ENCODE results near the gene GRM3.

GRM3 gene

DNA sequence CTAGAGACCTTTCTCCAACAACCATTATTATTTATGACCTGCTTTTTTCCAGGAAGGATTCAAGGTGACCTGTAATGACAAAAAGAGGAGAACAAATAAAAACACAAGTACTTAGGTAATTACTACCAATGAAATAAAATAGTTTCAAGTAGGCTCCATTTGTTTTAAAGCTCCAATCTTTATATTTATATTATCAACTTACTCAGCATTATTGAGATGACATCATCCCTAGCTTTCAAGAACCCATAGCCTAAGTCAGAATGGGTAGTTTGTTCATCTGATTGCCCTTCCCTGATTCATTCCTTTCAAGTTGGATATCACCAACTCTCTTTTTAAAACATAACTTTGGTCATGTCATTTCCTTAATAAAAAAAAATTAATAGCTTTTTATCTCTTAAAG is 131.5 kb downstream of the GRM3 start:
- H3K27ac Mint-ChIP-seq (ENCODE audit: low read depth) = no peak overlapping the region
- H3K9me3 Mint-ChIP-seq = no peaks in the 10 kb centered on the region
- no peaks in the 10 kb centered on the region for H3K4me1 Mint-ChIP-seq
- no peaks in the 10 kb centered on the region for H3K36me3 Mint-ChIP-seq (ENCODE audit: insufficient read depth)
- H3K27me3 Mint-ChIP-seq = no peaks in the 10 kb centered on the region
- ATAC-seq (replicated peaks; ENCODE audit: extremely low read depth, poor library complexity, severe bottlenecking) = no peak
- DNase-seq (ENCODE audit: low spot score in 2 of 2) = no peak
- no peak overlapping the region for H3K4me3 Mint-ChIP-seq

DNA sequence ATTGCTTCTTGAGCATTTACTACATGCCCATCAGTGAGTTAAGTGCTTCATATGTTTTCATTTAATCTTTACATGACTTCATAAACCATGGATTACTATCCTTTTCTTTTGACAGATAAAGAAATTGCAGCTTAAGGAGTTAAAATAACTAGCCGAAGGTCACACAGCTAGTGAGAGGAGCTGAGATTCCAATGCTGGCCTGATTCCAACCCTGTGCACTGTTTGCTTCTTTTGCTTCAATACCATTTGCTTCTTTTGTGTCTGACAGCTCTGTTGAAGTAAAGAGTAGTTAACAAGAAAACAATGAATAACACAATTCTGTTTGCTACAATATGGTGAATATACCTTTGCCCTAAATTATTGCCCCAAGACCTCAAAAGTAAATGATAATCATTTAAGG is 132.4 kb downstream of the GRM3 start:
- no peak overlapping the region for H3K27ac Mint-ChIP-seq (ENCODE audit: low read depth)
- DNase-seq (ENCODE audit: low spot score in 2 of 2) = no peak
- H3K27me3 Mint-ChIP-seq = no peaks in the 10 kb centered on the region
- no peaks in the 10 kb centered on the region for H3K36me3 Mint-ChIP-seq (ENCODE audit: insufficient read depth)
- no peak overlapping the region for H3K4me3 Mint-ChIP-seq
- H3K4me1 Mint-ChIP-seq = no peaks in the 10 kb centered on the region
- H3K9me3 Mint-ChIP-seq = no peaks in the 10 kb centered on the region
- ATAC-seq (replicated peaks; ENCODE audit: extremely low read depth, poor library complexity, severe bottlenecking) = no peak

DNA sequence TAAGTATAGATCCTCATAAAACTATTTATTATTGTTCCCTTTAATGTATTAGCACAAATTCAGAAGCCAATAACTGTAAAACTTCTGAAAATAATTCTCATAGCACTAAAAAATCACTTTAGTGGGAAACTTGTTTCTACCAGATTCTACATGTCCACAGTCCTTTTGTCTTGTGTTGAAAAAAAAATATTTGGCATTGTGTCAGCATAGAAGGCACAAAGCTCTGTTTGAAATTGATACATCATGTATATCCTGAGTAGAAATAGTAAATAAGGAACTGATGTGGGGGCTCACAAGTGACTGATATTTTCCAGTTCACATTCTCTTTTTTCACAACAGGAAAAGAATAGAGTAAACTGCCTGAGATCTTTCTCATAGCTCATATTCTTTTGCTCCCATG is 134.6 kb downstream of the GRM3 start:
- DNase-seq (ENCODE audit: low spot score in 2 of 2) (no peak), ATAC-seq (replicated peaks; ENCODE audit: extremely low read depth, poor library complexity, severe bottlenecking) (no peak)
- no peak overlapping the region for H3K27ac Mint-ChIP-seq (ENCODE audit: low read depth)
- H3K36me3 Mint-ChIP-seq (ENCODE audit: insufficient read depth) = no peaks in the 10 kb centered on the region
- H3K4me1 Mint-ChIP-seq = no peaks in the 10 kb centered on the region
- H3K9me3 Mint-ChIP-seq = no peaks in the 10 kb centered on the region
- no peak overlapping the region for H3K4me3 Mint-ChIP-seq
- H3K27me3 Mint-ChIP-seq = no peaks in the 10 kb centered on the region

DNA sequence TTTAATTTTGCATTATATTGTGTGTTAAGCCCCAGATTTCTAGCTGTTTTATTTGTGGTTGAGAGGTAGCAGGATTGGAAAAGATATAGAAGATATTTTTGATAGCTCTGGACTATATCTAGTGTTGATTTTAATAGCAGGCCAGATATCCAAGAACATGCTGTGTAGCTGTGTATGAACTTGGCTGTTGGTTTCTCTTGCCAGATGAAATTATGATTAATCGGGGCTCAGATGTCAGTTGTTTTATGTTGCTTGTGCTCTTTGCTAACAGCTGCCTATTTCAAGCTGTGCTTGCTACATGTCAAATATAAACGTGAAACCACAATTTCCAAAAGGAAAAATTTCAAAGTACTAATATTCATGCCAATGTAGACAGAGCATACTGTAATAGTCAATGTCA is 141.1 kb downstream of the GRM3 start:
- Mint-ChIP-seq H3K27me3 (no peaks in the 10 kb centered on the region), H3K27ac (ENCODE audit: low read depth) (no peak overlapping the region), H3K4me1 (no peaks in the 10 kb centered on the region), H3K36me3 (ENCODE audit: insufficient read depth) (no peaks in the 10 kb centered on the region), H3K9me3 (no peaks in the 10 kb centered on the region), H3K4me3 (no peak overlapping the region)
- DNase-seq (ENCODE audit: low spot score in 2 of 2) = no peak
- no peak for ATAC-seq (replicated peaks; ENCODE audit: extremely low read depth, poor library complexity, severe bottlenecking)

DNA sequence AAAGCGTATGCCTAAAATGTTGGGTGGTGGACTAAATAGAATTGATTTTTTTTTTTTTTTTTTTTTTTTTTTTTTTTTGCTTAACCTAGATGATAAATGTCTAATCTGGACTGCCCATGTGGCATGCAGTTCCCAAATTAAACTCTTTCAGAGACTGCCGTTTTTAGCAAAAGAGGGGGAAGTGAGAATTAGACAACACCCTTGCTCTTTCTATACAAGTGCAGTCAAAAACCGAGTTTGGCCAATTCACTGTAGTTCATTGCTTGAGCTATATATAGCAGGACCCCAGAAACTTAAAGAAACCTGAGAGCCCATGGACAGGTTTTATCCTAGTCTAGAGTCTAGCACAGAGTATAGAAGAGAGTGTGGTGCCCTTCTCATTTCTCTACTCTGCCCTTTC is 141.9 kb downstream of the GRM3 start:
- no peak for ATAC-seq (replicated peaks; ENCODE audit: extremely low read depth, poor library complexity, severe bottlenecking)
- Mint-ChIP-seq H3K36me3 (ENCODE audit: insufficient read depth) (no peaks in the 10 kb centered on the region), H3K4me1 (no peaks in the 10 kb centered on the region), H3K27me3 (no peaks in the 10 kb centered on the region), H3K4me3 (no peak overlapping the region), H3K9me3 (no peaks in the 10 kb centered on the region), H3K27ac (ENCODE audit: low read depth) (no peak overlapping the region)
- DNase-seq (ENCODE audit: low spot score in 2 of 2) = no peak

DNA sequence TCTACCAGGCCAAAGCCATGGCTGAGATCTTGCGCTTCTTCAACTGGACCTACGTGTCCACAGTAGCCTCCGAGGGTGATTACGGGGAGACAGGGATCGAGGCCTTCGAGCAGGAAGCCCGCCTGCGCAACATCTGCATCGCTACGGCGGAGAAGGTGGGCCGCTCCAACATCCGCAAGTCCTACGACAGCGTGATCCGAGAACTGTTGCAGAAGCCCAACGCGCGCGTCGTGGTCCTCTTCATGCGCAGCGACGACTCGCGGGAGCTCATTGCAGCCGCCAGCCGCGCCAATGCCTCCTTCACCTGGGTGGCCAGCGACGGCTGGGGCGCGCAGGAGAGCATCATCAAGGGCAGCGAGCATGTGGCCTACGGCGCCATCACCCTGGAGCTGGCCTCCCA is 142.7 kb downstream of the GRM3 start:
- no peaks in the 10 kb centered on the region for H3K27me3 Mint-ChIP-seq
- no peak overlapping the region for H3K4me3 Mint-ChIP-seq
- no peaks in the 10 kb centered on the region for H3K4me1 Mint-ChIP-seq
- H3K27ac Mint-ChIP-seq (ENCODE audit: low read depth) = no peak overlapping the region
- no peaks in the 10 kb centered on the region for H3K9me3 Mint-ChIP-seq
- no peaks in the 10 kb centered on the region for H3K36me3 Mint-ChIP-seq (ENCODE audit: insufficient read depth)
- no peak for DNase-seq (ENCODE audit: low spot score in 2 of 2)
- no peak for ATAC-seq (replicated peaks; ENCODE audit: extremely low read depth, poor library complexity, severe bottlenecking)

DNA sequence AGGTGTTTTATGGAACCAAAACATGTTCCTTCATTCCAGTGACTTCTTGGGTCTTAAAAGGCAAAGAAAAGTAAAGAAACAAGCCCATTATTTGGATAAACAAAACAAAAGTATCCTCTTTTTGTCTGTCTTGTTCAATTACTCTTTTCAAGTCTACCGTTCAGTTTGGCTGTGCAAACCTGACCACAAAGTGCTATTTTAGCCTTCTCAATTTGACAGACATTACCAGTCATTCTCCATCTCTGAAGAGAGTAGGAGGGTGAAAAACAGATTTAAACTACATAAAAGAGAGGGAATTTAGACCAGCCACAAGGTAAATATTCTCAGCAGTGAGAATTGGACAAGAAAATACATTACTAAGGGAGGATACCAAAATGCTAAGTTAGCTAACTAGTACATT is 145.2 kb downstream of the GRM3 start:
- no peaks in the 10 kb centered on the region for H3K9me3 Mint-ChIP-seq
- no peak overlapping the region for H3K27ac Mint-ChIP-seq (ENCODE audit: low read depth)
- H3K36me3 Mint-ChIP-seq (ENCODE audit: insufficient read depth) = no peaks in the 10 kb centered on the region
- DNase-seq (ENCODE audit: low spot score in 2 of 2) (no peak), ATAC-seq (replicated peaks; ENCODE audit: extremely low read depth, poor library complexity, severe bottlenecking) (no peak)
- H3K27me3 Mint-ChIP-seq = no peaks in the 10 kb centered on the region
- no peak overlapping the region for H3K4me3 Mint-ChIP-seq
- H3K4me1 Mint-ChIP-seq = no peaks in the 10 kb centered on the region

DNA sequence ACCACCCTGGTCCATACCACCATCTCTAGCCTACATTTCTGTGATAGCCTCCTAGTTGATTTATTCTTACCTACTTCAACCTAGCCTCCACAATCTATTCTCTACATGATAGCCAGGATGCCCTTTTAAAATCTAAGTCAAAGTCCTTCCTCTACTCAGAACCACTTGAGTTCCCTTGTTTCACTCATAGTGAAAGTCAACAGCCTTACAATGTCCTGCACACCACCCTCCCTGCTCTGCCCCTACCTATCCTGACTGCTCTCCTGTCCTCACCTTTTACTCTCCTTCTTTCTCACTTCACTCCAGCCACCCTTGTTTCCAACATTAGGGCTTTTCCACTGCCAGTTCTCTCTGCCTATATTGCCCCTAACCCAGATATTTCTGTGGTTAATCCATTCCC is 146.7 kb downstream of the GRM3 start:
- H3K36me3 Mint-ChIP-seq (ENCODE audit: insufficient read depth) = no peaks in the 10 kb centered on the region
- DNase-seq (ENCODE audit: low spot score in 2 of 2) = no peak
- H3K9me3 Mint-ChIP-seq = no peaks in the 10 kb centered on the region
- ATAC-seq (replicated peaks; ENCODE audit: extremely low read depth, poor library complexity, severe bottlenecking) = no peak
- no peaks in the 10 kb centered on the region for H3K27me3 Mint-ChIP-seq
- H3K27ac Mint-ChIP-seq (ENCODE audit: low read depth) = no peak overlapping the region
- no peaks in the 10 kb centered on the region for H3K4me1 Mint-ChIP-seq
- no peak overlapping the region for H3K4me3 Mint-ChIP-seq

DNA sequence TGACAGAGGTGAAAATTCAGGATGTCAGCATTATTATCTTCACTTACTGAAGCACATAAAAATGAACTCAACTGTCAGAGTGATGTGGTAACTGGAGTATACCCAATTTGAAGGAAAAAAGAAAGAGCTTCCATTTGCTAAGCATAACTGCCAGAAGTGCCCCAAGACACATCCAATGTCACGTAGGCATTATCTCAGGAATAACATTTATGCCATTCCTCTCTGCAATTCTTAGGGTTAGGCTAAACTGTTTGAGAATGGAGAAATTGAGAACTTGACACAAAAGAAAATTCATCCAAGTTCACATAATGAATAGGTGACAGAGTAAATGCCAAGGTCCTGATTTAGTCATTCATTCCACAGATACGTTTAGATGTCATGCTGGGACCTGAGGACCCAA is 148.6 kb downstream of the GRM3 start:
- H3K36me3 Mint-ChIP-seq (ENCODE audit: insufficient read depth) = no peaks in the 10 kb centered on the region
- ATAC-seq (replicated peaks; ENCODE audit: extremely low read depth, poor library complexity, severe bottlenecking) (no peak), DNase-seq (ENCODE audit: low spot score in 2 of 2) (no peak)
- H3K9me3 Mint-ChIP-seq = peaks cover 8% of the 10 kb centered on the region
- H3K4me3 Mint-ChIP-seq = no peak overlapping the region
- no peaks in the 10 kb centered on the region for H3K4me1 Mint-ChIP-seq
- no peak overlapping the region for H3K27ac Mint-ChIP-seq (ENCODE audit: low read depth)
- no peaks in the 10 kb centered on the region for H3K27me3 Mint-ChIP-seq

DNA sequence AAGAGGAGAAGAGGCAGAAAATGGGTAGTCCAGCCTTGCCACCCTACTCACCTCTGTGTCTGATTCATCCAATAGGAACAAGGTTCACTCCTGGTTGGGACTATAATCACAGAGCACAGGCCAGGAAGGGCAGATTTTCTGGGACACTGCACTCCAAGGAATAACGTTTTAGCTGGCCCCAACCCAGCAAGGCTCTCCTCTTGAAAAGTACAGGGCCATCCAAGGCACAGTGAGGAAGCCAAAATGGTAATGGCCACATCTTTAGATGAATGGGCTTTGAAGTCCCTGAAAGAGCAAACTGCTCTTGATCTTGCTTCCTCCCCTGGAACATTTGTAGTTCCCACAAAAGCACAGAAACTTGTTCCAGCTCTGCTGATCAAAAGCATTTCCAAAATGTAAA is 149.4 kb downstream of the GRM3 start:
- no peak overlapping the region for H3K4me3 Mint-ChIP-seq
- H3K27ac Mint-ChIP-seq (ENCODE audit: low read depth) = no peak overlapping the region
- no peaks in the 10 kb centered on the region for H3K4me1 Mint-ChIP-seq
- H3K36me3 Mint-ChIP-seq (ENCODE audit: insufficient read depth) = no peaks in the 10 kb centered on the region
- peaks cover 9% of the 10 kb centered on the region for H3K9me3 Mint-ChIP-seq
- ATAC-seq (replicated peaks; ENCODE audit: extremely low read depth, poor library complexity, severe bottlenecking) (no peak), DNase-seq (ENCODE audit: low spot score in 2 of 2) (no peak)
- H3K27me3 Mint-ChIP-seq = no peaks in the 10 kb centered on the region

DNA sequence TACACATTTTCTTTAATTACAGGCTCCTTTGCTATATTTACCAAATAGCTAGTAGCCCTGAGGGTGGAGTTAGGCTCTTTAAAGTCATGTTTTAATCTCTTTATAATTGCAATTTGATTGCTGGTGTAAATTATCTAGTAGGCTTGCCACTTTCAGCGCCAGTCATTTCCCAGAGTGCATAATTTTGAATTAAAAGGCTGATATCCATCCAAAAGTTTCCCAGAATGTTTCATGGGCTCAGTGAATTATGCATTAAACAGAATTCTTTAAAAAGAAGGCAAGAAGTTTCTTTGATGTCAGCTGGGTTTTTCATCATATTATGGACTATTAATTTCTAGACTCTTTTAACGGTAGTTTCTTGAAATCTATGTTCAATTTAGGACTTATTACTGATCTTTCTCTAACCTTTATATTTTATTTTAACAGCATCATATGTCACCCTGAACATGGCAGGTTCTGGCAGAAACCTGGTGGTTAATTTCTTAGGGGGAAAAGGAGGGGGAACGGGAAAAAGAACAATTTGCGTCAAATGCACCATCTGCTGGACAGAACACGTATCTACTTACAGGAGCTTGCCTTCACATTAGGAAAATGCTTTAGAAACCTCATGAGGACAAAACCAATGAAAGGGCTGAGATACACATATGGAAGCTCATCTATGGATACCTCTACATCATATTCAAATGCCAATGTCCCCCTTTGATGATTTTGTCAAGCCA is 171.1 kb downstream of the GRM3 start:
- no peak overlapping the region for H3K27ac Mint-ChIP-seq (ENCODE audit: low read depth)
- no peaks in the 10 kb centered on the region for H3K4me1 Mint-ChIP-seq
- H3K27me3 Mint-ChIP-seq = peaks cover 12% of the 10 kb centered on the region
- DNase-seq (ENCODE audit: low spot score in 2 of 2) = no peak
- no peaks in the 10 kb centered on the region for H3K9me3 Mint-ChIP-seq
- H3K4me3 Mint-ChIP-seq = no peak overlapping the region
- H3K36me3 Mint-ChIP-seq (ENCODE audit: insufficient read depth) = no peaks in the 10 kb centered on the region
- ATAC-seq (replicated peaks; ENCODE audit: extremely low read depth, poor library complexity, severe bottlenecking) = no peak

DNA sequence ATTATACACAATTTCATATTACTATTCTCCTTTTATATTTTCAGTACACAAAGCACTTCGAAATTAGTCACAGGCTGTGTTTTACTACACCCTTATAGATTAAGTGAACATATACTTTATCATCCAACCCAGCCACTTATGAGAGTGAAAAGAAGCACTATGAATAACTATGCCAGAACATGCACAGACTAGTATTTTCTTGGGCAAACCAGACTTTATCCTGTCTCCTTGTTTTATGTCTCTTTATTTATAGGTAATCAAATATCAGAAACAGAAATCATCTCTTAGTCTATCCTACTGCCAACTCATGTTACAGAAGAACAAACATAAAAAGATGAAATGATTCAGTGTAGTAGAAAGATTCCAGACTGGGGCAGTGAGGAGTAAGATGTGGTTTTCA is 171.8 kb downstream of the GRM3 start:
- Mint-ChIP-seq H3K27me3 (peaks cover 12% of the 10 kb centered on the region), H3K36me3 (ENCODE audit: insufficient read depth) (no peaks in the 10 kb centered on the region), H3K4me1 (no peaks in the 10 kb centered on the region), H3K4me3 (no peak overlapping the region), H3K9me3 (no peaks in the 10 kb centered on the region), H3K27ac (ENCODE audit: low read depth) (no peak overlapping the region)
- ATAC-seq (replicated peaks; ENCODE audit: extremely low read depth, poor library complexity, severe bottlenecking) (no peak), DNase-seq (ENCODE audit: low spot score in 2 of 2) (no peak)

DNA sequence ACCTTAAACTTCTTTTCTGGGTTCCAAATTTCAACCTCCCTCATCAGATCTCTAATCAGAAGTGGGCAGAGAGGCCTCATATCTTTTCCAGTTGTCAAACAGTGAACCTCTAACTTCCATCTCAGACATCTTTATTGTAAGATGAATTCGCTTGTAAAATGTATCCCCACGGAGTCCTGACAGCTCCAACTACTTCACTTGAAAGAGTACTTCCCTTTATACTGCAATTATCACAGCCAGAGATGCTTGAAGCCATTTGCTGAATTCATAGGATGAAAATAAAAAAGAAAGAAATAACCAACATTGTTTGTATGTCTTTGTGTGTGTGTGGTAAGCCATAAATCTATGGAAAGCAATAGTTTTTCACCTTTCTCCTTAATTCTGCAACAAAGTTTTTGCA is 175.2 kb downstream of the GRM3 start:
- peaks cover 8% of the 10 kb centered on the region for H3K27me3 Mint-ChIP-seq
- DNase-seq (ENCODE audit: low spot score in 2 of 2) (no peak), ATAC-seq (replicated peaks; ENCODE audit: extremely low read depth, poor library complexity, severe bottlenecking) (no peak)
- H3K9me3 Mint-ChIP-seq = no peaks in the 10 kb centered on the region
- H3K27ac Mint-ChIP-seq (ENCODE audit: low read depth) = no peak overlapping the region
- no peaks in the 10 kb centered on the region for H3K36me3 Mint-ChIP-seq (ENCODE audit: insufficient read depth)
- no peaks in the 10 kb centered on the region for H3K4me1 Mint-ChIP-seq
- no peak overlapping the region for H3K4me3 Mint-ChIP-seq

DNA sequence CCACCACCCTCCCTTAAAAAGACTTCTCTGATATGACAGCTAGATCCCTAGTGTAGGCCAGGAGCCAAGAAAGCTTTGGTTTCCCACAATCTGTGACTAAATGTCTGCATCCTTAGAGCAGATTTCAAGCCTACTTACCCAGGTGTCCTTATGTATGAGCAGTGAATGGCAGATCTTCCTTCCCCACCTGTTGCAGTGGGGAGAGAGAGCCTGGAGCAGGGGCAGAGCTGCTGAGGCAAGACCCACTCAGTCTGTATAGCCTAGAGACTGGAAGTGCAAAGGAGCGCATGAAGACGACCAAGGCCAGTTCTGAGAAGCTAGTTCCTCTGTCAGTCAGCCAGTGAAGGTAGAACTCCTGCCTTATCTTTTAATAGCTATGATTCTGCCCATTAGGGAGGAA is 180.1 kb downstream of the GRM3 start:
- Mint-ChIP-seq H3K36me3 (ENCODE audit: insufficient read depth) (no peaks in the 10 kb centered on the region), H3K9me3 (no peaks in the 10 kb centered on the region), H3K4me1 (no peaks in the 10 kb centered on the region), H3K27ac (ENCODE audit: low read depth) (no peak overlapping the region), H3K27me3 (no peaks in the 10 kb centered on the region), H3K4me3 (no peak overlapping the region)
- DNase-seq (ENCODE audit: low spot score in 2 of 2) = no peak
- ATAC-seq (replicated peaks; ENCODE audit: extremely low read depth, poor library complexity, severe bottlenecking) = no peak

Measured in central memory CD8-positive, alpha-beta T cell (primary cell).